Neural progenitor cell (in vitro differentiated cells): ENCODE results near the gene PARP11.

Experiments
- EZH2 ChIP-seq: fragments of 200-600 bp; sonication (generic); IDR thresholded peaks from 2 replicates; pipeline ENCODE4 v1.6.1; 2017; ENCODE audit warnings: antibody characterized with exemption, mild to moderate bottlenecking, moderate library complexity
- TF ChIP-seq, protein P1 (sequence below): fragments of 200-600 bp; sonication (generic); IDR thresholded peaks from 2 replicates; pipeline ENCODE4 v1.5.1; 2017; ENCODE audit warnings: antibody characterized with exemption, mild to moderate bottlenecking

DNA sequence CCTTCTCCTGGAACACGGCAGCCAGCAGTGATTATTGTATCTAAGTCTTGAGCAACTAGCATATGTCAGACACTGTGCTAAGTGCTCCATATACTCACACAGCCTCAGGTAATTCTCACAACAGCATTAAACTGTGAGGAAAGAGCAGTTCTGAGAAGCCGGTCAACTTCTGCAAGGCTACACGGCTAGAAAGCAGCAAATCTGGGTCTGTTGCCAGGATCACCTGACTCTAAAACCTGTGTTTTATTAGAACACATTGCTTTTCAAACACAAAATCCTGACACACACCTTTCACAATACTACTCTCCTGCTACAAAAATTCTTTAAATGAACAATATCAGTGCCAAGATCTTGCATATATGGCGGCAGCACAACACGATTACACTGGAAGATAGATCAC, 70.5 kb downstream of the PARP11 start:
- TF ChIP-seq, protein P1, sequence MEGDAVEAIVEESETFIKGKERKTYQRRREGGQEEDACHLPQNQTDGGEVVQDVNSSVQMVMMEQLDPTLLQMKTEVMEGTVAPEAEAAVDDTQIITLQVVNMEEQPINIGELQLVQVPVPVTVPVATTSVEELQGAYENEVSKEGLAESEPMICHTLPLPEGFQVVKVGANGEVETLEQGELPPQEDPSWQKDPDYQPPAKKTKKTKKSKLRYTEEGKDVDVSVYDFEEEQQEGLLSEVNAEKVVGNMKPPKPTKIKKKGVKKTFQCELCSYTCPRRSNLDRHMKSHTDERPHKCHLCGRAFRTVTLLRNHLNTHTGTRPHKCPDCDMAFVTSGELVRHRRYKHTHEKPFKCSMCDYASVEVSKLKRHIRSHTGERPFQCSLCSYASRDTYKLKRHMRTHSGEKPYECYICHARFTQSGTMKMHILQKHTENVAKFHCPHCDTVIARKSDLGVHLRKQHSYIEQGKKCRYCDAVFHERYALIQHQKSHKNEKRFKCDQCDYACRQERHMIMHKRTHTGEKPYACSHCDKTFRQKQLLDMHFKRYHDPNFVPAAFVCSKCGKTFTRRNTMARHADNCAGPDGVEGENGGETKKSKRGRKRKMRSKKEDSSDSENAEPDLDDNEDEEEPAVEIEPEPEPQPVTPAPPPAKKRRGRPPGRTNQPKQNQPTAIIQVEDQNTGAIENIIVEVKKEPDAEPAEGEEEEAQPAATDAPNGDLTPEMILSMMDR, result no peak
- TF ChIP-seq EZH2, result no peak
